AG09319 (cell line): ENCODE results near the gene ARFGAP3.

Source experiments
- DNase-seq: peaks from one replicate; pipeline ENCODE4 v3.0.0-alpha.2; 2010; ENCODE audit warnings: low read depth; ENCODE audit errors: extremely low read depth
- CTCF ChIP-seq: IDR thresholded peaks from 2 replicates; pipeline ENCODE4 v1.5.1; 2011; ENCODE audit warnings: low read depth, mild to moderate bottlenecking, inconsistent platforms, low read length, moderate library complexity

Gene ARFGAP3

DNA sequence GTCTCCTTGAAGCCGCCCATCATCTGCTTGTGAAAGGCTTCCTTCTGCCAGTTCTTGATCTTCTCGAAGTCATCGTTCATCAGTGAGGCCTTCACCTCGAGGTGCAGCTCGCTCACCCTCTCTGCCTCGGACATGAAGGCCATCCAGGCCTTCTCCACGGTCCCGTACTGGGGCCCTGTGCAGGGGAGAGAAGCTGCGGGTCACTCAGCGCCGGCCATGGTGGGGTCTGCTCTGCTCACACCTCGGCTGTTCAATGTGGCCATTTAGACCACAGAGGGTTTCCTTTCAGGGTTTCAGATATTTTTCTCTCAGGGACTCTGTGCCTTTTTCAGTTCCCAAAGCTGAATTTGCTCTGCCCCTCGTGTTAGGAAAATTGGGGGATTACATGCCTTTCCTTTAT is 33.9 kb upstream of the ARFGAP3 start:
- DNase-seq: no peak
- no peak for TF ChIP-seq CTCF

DNA sequence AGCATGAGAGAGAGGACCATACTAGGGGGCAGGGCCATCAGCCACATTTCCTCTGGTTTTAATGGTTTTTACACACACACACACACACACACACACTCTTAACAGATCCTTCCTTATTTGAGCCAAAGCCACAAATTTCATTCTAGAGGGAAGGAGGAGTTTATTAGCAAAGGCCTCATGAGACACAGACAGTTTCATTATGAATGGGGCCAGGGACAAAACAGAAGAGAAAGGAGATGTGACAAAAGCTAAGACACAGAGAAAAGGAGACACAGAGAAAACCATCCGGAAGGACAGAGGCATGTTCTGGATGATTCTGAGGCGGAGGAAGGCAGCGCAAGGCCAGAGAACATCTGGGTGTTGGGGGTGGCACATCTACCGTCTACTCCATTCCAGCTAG is 32.2 kb upstream of the ARFGAP3 start:
- no peak for DNase-seq

GRCh38 chr22:42887523-42888507 is 30.7 kb upstream of the ARFGAP3 start:
- DNase-seq: no peak

More for the DNA sequence above, 32.2 kb upstream of the ARFGAP3 start:
- TF ChIP-seq CTCF: no peak

GRCh38 chr22:42887120-42887519 is 30.0 kb upstream of the ARFGAP3 start:
- TF ChIP-seq CTCF: no peak
- DNase-seq: no peak

More at GRCh38 chr22:42887523-42888507, 30.7 kb upstream of the ARFGAP3 start:
- TF ChIP-seq CTCF: no peak

GRCh38 chr22:42885446-42885845 is 28.4 kb upstream of the ARFGAP3 start:
- TF ChIP-seq CTCF: no peak
- DNase-seq: no peak

- no peak for DNase-seq
- no peak for TF ChIP-seq CTCF
Observed at GRCh38 chr22:42884616-42885375, 27.7 kb upstream of the ARFGAP3 start.

- no peak for TF ChIP-seq CTCF
Observed at GRCh38 chr22:42883970-42884369, 26.9 kb upstream of the ARFGAP3 start.

More at GRCh38 chr22:42883970-42884369, 26.9 kb upstream of the ARFGAP3 start:
- no peak for DNase-seq
